Subcutaneous adipose tissue (tissue), 4 donors: ENCODE measurements around the gene EXOC4. TPM values are rescaled to one million over a fixed set of nuclear protein-coding genes. Genes with fewer than 3 reads are reported as not detected.

Experiments used
- total RNA-seq, 4 donors: library from RNA; depleted of rRNA; stranded (reverse); fragments of >200 nt; gene quantifications; one replicate each; pipeline ENCODE4 v1.1.0, GENCODE V29; 2016
- TF ChIP-seq, protein P1 (sequence below): fragments of 450-650 bp; IDR thresholded peaks from one replicate; pipeline ENCODE4 v1.5.1; 2016; ENCODE audit warnings: low read depth, mild to moderate bottlenecking, control low read depth, antibody characterized with exemption, moderate library complexity

EXOC4 gene
- total RNA-seq, 4 donors from 2014 or later = 62.9 to 84.3 (median 77.3) TPM

DNA sequence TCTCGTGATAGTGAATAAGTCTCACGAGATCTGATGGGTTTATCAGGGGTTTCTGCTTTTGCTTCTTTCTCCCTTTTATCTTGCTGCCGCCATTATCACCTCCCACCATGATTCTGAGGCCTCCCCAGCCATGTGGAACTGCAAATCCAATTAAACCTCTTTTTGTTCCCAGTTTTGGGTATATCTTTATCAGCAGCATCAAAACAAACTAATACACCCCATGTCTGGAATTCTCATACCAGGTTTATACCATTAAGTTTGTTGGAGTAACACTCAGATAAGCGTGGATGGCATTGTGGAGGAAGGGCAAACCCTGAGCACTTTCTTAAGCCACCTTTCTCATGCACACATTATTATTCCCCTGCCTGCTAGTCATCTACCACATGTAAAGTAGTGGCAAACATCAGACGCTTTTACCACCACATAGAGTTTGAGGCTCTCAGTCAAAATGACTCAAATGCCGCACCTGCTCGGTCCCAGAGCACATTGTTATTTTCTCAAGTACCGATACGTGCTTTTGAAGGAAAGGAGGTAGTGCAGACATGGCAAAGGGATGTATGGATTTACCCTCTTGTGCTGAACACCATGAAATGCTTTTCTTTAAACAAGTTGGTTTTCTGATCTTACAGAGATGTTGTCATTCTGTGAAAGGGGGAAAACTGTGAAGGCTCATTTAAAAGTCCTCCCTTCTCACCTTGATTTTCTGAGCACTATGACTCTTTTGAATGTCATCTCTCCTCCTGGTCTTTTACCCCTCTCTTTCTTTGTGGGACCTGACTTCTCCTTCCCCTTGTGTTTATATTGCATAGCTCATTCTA lies 429.7 kb downstream of the EXOC4 start:
- TF ChIP-seq, protein P1, sequence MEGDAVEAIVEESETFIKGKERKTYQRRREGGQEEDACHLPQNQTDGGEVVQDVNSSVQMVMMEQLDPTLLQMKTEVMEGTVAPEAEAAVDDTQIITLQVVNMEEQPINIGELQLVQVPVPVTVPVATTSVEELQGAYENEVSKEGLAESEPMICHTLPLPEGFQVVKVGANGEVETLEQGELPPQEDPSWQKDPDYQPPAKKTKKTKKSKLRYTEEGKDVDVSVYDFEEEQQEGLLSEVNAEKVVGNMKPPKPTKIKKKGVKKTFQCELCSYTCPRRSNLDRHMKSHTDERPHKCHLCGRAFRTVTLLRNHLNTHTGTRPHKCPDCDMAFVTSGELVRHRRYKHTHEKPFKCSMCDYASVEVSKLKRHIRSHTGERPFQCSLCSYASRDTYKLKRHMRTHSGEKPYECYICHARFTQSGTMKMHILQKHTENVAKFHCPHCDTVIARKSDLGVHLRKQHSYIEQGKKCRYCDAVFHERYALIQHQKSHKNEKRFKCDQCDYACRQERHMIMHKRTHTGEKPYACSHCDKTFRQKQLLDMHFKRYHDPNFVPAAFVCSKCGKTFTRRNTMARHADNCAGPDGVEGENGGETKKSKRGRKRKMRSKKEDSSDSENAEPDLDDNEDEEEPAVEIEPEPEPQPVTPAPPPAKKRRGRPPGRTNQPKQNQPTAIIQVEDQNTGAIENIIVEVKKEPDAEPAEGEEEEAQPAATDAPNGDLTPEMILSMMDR = no peak

DNA sequence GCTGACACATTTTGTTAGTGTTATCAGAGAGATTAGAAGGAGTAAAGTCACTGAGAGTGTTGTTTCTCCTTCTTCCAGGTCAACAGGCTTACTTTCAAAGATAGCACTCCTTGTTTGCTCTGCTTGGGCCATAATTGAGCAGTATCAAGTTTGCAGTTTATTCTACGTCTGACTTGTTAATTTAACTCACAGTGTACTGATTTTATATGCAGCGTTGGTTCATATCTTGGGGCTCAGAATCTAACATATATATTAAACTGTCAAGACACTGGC lies 430.2 kb downstream of the EXOC4 start:
- TF ChIP-seq, protein P1 = no peak

DNA sequence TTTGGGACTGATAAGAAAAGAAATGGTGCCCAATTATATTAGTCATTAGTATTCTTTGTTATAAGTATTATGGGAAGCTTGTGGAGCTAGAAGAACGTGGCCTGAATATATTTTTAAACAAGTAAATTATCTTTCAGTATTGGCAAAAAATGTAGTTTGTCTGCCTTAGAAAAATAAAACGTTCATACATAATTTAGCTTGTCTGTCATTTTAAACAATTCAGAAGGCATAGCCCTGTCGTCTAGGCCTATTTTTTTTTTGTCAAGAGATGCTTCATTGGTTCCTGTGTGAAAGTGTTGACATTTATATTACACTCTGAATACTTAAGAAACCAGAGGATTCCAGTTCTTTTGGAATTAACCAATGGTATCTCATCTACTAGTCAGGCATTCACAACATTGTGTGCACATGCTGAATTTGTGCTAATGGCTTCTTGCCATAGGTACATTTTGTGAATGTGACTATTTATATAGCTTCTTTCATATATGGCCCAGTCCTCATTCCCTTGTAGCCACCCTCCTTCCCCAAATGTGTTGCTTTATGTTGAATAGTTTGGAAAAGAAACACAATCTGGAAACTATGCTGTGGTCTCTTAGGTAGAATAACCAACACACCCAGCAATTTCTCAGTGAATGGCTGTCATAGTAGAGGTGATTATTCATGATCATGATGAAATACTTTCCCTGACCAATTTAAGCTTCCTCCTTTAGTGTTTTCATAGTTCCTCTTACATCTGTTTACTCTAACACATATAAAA lies 435.8 kb downstream of the EXOC4 start:
- TF ChIP-seq, protein P1 = no peak

DNA sequence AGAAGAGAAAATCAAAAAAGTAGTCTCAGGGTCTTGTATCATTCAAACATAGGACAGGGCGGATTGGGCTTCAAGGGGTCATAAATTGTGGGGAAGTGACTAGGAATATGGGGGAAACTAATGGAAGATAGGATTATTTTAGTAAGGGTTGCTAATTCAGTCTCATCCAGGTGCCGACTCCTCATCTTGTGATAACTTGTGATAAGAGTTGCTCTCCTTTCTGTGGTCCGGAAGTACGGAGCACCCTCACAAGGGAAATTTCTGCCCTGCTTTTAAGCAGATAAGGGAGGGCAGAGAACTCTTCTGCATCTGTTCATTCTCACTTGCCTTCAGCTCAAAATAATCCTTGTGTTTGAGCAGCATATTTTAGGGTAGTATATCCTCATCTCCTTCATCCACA lies 437.9 kb downstream of the EXOC4 start:
- TF ChIP-seq, protein P1 = no peak

DNA sequence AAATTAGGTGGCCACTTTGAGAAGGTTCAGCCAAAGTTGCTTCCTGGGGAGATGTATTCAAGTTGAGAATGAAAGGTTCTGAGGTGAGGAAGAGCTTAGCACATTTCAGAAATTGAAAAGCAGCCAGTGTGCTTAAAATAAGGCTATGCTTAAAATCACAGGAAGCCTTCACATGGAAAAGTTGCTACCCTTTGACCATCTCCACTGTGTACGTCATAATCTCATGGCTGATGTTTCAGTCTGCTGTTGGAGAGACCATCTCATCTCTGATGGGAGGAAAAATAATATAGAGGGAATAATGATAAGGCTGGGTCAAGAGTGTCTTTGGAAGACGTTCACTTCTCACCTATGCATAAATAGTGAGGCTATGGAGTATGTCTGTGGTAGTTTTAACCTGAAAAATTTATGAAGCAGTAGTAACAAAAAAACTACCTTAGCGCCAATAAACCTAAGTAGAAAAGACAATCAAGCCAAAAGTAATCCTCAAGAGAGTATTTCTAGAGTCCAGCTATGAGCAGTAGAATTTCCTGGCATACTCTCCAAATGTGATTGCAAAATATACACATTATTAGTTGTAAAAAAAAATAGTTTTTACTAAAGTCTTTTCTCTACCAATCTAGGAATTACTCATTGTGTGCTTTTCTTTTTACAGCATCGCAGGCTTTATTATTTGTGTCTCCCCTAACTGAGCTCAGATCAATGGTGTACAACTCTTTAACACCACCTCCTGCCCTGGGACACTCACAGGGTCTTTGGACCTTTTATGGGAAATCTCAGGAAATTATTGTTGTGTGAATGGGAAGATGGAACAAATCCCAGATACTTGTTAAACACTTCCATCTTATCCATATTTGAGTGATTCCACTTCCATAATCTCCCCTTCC lies 439.1 kb downstream of the EXOC4 start:
- TF ChIP-seq, protein P1 = no peak

DNA sequence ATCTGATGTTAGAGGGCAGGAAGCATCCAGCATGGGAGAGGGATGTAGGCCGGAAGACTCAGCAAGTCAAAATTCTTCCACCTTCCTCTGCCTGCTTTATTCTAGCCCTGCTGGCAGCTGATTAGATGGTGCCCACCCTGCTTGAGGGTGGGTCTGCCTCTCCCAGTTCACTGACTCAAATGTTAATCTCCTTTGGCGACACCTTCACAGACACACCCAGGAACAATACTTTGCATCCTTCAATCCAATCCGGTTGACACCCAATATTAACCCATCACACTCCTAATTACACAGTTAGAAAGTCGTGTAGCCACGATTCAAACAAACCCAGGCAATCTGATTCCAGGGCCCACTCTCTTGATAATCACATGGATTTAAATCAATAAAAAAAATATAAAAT lies 440.4 kb downstream of the EXOC4 start:
- TF ChIP-seq, protein P1 = no peak

DNA sequence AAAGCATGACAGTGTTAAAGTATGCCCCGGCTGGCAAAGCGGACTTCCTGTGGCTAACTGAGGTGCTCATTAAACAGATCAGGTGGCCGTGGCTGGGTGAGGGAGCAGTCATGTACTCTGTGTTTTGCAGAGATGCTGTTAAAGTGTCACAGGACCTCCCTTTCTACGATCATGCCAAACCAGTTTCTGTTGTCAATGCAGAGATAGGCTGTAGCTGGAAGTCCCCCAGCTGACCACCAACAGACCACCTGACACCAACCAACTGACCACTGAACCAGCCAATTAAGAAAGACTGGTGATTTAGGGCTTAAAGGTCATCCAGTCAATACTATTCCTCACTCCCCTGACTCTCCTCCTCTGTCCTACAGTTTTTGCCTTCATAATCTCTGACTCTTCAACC lies 443.2 kb downstream of the EXOC4 start:
- TF ChIP-seq, protein P1 = no peak
